Measurements from ENCODE around the gene OR5AP2. TPM values are rescaled to one million over a fixed set of nuclear protein-coding genes. Genes with fewer than 3 reads are reported as not detected.
"Not testable (repeated sequence)": the region's sequence is repeated elsewhere in the genome, so short reads cannot be mapped to it uniquely, and the experiment has no call there.

The OR5AP2 gene
- not detected for polyA plus RNA-seq (ENCODE audit: insufficient read length)

DNA sequence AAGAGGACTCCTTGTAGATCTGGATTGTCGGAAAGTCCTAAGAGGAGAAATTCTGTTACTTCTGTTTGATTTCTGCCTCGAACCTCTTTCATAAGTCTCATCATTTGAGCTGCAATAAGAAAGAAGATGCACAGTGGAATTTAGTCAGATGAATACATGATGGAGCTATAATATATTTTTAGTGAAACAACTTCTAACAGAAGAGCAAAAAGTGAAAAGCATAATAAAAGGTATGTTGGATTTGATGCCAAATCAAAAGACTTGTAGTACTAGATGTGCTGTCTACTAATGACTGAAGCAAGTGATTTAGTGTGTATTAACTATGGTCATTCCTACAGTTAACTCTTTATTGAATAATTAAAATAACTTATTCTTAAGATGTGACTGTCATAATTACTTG is at the start of gene OR5AP2:
Gene OR5AP2 (minus strand): TSS at position 101 of the 400 bp plus-strand sequence. CDS start 0 bp downstream, at position 101.
- DNase-seq (ENCODE audit: low read depth) = no peak

DNA sequence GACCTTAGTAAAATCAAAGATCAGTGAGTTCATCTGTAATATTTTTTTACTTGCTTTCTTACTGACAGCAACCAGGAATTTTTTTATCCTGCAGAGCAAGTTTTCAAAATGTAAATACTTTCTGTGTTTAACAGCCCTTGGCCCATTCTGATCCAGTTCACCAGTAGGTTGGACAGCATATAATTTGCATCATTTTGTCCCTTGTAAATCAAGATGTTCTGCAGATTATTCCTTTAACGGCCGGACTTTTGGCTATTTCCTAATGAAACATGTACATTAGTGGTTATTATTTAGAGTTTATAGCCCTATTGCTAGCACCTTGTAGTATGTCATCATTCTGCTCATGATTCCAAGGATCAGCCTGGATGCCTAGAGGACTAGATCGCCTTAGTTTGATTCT is 48.9 kb upstream of the OR5AP2 start:
- not testable (repeated sequence) for DNase-seq (ENCODE audit: low read depth)

DNA sequence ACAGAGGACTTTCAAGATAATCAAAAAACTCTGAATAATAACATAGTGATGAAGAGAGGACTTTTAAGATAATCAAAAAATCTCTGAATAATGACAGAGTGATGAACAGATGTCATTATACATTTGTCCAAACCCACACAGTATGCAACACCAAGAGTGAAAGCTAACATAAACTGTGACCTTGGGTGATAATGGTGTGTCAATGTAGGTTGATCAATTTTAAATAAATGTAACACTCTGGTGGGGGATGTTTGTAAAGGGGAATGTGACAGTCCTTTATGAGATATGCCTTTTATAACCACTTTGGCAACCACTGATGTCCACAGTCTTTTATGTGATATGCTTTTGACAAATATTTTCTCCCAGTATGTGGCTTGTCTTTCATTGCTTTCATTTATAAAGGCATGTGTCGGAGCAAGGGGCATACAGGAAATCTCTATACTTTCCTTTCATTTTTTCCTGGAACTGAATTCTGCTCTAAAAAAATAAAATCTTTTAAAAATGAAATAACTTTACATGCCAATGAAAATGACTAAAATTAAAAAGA is 46.4 kb upstream of the OR5AP2 start:
- no peak for DNase-seq (ENCODE audit: low read depth)

DNA sequence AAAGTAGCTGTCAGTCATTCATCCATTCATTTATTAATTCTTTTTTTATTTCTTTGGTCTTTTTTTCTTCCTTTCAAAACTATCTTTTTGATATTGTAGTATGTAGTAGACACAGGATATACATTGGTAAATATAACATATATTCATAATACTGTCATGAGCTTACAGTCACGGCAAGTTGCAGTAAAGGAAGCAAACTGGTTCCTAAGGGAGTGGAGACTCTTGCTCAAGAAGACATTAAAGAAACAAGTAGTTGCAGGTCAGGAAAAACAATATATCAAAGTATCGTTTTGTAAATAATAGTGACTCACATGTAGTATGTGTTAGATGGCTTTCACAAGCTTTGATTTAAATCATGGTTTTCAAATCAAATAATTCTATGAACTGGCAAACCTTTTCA is 28.7 kb upstream of the OR5AP2 start:
- no peak for DNase-seq (ENCODE audit: low read depth)

DNA sequence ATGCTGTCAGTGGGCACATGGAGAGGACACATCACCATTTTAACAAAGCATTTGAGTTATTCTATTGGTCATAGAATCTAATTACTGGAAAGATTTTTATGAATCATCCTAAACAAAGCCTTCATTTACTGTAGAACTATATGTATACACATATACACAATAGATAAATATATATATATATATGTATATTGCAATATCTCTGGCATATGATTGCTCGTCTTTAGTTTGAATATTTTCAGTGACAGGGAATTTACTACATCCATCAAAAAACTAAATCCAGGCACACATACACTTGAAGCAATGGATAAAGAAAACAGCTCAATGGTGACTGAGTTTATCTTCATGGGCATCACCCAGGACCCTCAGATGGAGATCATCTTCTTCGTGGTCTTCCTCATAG is 21.1 kb upstream of the OR5AP2 start, which contains the start of gene OR5AR1:
Gene OR5AR1 (plus strand): TSS at position 301 of the 400 bp plus-strand sequence. CDS start 0 bp downstream, at position 301.
- no peak for DNase-seq (ENCODE audit: low read depth)

DNA sequence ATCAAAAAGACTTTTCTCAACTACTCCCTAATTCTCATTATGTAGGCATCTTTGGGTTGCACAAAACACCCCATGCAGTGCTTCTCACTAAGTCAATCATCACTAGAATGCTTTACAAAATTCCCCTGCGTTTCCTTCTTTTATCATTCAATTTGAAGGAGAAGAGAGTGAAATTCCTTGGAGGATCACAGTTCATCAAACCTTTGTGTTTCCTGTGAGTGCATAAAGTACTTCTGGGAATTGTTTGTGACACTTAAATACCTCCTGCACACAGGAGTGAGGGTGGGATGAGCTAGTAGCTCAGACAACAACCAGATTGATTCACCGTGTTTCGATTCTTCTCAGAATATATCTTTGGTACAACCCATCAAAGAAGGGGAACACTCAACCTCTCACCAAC is 17.5 kb upstream of the OR5AP2 start:
- no peak for DNase-seq (ENCODE audit: low read depth)

DNA sequence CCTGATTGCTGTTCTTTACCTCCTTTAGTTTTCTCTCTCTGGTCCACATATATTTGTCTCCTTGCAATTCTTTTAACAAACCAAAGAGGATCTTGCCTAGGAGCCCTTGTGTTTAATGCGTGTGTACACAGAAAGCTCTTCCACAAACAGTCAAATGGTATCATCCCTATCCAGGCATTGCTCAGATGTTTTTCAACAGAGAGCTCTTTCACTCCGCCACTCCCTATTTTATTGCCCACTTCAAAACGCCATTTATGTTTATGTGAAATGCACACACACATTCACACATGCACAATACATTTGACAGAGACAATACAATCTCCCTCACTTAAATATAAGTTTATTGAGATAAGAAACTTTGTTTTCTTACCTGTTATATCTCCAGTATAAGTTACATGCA is 4.7 kb downstream of the OR5AP2 start:
- no peak for DNase-seq (ENCODE audit: low read depth)

DNA sequence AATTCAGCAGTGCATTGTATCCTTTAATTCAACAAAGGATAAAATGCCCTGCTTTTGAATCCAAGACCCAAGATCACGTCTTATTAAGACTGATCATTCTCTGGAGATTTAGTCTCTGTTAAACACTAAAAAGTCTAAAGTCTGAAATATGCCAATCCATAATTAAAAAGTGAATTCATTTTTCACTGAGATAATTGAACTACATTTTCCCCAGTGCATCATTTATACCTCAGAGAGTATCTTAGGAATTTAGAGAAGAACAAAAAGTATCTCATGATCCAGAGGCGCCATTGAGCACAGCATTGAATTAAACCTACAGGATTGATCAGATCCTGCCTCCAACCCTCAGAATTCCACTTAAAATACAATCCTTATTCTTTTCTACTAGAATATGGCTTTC is 5.4 kb downstream of the OR5AP2 start:
- no peak for DNase-seq (ENCODE audit: low read depth)

DNA sequence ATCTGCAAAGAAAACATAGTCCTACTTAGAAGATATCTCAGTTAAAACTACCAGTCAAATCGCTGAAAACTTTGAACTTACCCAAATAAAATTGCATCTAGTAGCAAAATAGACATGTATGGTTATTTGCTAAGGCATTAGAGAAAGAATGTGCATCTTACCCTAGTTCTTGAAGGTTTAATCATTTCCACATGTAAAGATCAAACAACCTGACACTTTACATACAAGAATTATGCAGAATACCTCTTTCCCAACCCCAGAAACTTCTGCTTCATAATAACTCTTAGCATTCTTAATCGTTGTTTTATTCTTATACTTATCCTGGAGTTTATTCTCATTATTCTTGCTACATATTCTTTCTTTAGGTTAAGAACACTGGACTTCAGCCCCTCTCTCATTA is 9.9 kb downstream of the OR5AP2 start:
- DNase-seq (ENCODE audit: low read depth) = no peak

DNA sequence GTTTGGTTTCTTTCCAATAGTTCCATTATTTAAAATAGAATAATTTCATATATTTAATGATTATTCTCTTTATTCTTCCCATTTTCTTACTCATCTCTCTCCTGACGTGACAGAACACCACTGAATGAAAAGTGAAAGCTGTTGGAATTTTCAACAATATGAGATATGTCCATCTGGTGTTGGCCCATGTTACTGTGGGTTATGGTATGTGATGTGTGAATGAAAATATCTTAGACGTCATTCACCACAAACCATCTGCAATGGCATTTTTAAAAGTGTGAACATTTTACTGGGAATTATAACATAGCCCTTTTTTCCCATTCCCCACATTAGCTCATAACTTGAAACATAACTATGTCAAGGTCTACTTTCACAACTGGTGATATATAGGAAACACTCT is 16.3 kb downstream of the OR5AP2 start:
- no peak for DNase-seq (ENCODE audit: low read depth)

DNA sequence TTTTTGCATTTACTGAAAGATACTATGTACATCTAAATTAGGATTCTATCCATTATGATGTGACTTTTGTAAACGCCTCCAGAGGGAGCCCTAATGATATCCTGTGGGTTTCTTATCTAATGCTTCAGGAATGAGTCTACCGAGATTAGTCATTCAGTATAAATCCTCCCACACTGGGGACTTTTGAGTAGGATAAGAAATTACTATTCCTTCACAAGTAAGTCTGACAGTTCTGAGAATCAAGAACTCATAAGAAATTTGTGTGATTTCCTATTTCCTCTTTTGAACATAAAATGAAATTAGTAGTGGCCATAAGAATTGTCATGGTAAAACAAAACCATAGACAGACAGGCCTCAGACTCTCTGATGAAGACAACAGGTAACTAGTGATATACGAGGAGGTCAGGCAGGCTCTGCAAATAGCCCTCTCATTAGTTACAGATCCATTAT is 17.6 kb downstream of the OR5AP2 start:
- no peak for DNase-seq (ENCODE audit: low read depth)

DNA sequence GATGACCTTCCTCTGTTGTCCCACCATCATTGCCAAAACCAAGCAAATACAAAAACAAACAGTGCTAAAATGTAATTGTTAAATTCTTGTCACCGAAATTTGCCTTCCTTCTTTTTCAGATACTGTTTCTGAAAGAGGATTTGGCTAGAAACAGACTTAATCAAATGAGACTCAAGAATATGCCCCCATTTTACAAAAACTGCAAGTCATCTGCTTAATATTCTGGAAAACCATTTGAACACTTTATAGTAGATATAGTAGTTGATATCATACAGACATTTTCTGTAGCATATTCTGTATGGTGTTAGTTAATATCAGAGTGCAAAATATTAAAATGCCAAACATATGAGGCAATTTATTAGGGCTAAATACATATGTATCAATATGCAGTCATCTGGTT is 31.1 kb downstream of the OR5AP2 start:
- no peak for DNase-seq (ENCODE audit: low read depth)

DNA sequence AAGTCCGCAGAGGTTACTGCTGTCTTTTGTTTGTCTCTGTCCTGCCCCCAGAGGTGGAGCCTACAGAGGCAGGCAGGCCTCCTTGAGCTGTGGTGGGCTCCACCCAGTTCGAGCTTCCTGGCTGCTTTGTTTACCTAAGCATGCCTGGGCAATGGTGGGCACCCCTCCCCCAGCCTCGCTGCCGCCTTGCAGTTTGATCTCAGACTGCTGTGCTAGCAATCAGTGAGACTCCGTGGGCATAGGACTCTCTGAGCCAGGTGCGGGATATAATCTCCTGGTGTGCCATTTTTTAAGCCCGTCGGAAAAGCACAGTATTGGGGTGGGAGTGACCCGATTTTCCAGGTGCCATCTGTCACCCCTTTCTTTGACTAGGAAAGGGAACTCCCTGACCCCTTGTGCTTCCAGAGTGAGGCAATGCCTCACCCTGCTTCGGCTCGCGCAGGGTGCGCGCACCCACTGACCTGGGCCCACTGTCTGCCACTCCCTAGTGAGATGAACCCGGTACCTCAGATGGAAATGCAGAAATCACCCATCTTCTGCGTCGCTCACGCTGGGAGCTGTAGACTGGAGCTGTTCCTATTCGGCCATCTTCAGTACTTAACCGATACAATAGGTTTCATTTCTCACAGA is 50.0 kb downstream of the OR5AP2 start:
- DNase-seq (ENCODE audit: low read depth) = not testable (repeated sequence)

Other genes starting within 250 kb of the OR5AP2 start
- not detected for gene OR5AL1, start 229.7 kb downstream of the OR5AP2 start, polyA plus RNA-seq (ENCODE audit: insufficient read length)
- gene OR5M3, start 169.1 kb downstream of the OR5AP2 start, polyA plus RNA-seq (ENCODE audit: insufficient read length) = not detected
- not detected for gene OR5M8, start 151.1 kb downstream of the OR5AP2 start, polyA plus RNA-seq (ENCODE audit: insufficient read length)
- gene OR5M11, start 99.2 kb downstream of the OR5AP2 start, polyA plus RNA-seq (ENCODE audit: insufficient read length) = not detected
- not detected for gene OR5M10, start 64.7 kb downstream of the OR5AP2 start, polyA plus RNA-seq (ENCODE audit: insufficient read length)
- not detected for gene OR5M1, start 27.6 kb downstream of the OR5AP2 start, polyA plus RNA-seq (ENCODE audit: insufficient read length)
- gene OR5AR1, start 21.2 kb upstream of the OR5AP2 start, polyA plus RNA-seq (ENCODE audit: insufficient read length) = not detected
- not detected for gene OR9G1, start 56.7 kb upstream of the OR5AP2 start, polyA plus RNA-seq (ENCODE audit: insufficient read length)
- not detected for gene OR9G4, start 106.3 kb upstream of the OR5AP2 start, polyA plus RNA-seq (ENCODE audit: insufficient read length)

All from forelimb muscle (tissue), 1 donor.